Fibroblast of skin of left quadriceps (primary cell): ENCODE results near the gene RER1.

ENCODE experiments used
- DNase-seq, 2 experiments: peaks; one replicate each; pipeline ENCODE4 v3.0.0-alpha.2; 2013; ENCODE audit warnings: low read depth in 2 of 2

Gene RER1

GRCh38 chr1:2445162-2445822 is 53.7 kb downstream of the RER1 start:
- no peak for DNase-seq

- no peak for DNase-seq
These were observed 54.2 kb downstream of the RER1 start for GRCh38 chr1:2445823-2446215.

- no peak for DNase-seq
These were observed 54.8 kb downstream of the RER1 start for GRCh38 chr1:2446394-2446793.

DNA sequence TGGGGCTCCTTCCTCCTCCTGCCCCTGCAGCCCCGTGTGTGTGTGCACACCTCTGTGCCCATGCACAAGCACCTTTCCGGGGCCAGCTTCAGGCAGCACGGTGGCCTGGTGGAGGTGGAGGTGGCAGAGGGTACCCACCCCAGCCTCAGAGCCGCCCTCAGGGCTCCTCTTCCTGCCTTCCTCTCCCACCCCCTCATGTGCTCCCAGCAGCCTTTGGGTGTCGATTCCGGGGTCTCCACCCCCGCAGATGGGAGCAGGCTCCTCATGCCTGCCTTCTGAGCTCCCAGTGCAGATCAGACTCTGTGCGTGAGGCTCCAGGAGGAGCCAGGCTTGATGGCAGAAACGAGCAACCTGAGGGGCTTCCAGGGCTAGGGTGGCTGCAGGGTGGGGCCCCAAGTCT is 55.2 kb downstream of the RER1 start:
- no peak for DNase-seq

DNA sequence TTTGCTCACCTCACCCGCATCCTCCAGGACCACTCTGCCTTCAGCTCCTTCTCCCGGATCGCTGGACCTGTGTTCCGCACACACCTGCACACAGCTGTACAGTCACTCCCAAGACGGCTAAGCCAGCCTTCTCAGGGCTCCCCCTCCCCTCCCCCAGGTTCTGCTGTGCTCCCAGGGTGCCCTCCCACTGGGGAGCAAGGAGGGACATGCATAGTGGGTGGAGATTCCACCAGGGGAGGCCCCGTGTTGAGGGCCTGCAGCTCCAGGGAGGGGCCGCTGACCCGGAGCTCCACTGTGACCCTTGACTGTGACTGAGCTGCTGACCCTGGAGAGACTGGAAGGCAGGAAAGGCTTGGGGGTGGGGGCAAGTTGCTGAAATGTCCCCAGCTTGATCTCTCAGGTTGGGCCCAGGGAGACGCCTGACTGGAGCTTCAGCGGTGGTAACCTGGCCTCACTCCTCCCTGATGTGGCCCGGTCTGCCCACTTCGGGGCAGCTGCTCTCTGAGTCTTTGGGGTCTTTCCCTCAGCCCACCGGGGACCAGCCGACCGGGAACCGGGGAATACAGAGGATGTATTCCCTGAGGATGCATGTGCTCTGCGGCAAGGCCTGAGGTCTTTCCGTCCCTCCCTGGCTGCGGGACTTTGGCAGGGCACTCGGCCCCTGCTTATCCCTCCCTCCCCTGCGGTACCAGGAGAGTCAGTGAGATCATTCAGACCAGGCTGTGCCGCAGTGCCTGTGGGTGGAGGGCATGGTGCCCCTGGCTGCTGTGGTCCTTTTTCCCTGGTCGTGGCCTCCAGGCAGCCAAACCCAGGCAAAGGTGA is 55.8 kb downstream of the RER1 start:
- DNase-seq: no peak

GRCh38 chr1:2448098-2448445 is 56.4 kb downstream of the RER1 start:
- no peak for DNase-seq

- DNase-seq: no peak
These were observed 58.2 kb downstream of the RER1 start for GRCh38 chr1:2449636-2450454.

DNA sequence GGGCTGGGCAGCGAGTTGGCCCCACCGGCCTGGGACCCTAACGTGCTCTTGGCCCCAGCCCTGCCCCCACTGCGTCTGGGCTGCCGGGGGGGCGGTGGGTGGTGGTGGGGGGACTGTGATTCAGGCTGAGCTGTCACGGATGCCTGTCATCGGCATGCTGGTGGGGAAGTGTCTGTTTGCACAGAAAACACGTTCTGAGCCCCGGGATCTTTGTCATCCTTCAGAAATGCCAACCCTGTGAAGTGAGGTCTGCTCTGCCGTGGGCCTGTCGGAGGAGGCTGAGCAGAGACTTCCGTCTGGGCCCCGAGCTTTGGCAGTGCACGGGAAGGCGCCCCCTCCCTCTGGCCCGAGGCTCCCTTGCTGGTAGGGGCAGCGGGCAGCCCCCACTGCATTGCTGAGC is 60.1 kb downstream of the RER1 start:
- peak; percentile 75 to 82 for DNase-seq

DNA sequence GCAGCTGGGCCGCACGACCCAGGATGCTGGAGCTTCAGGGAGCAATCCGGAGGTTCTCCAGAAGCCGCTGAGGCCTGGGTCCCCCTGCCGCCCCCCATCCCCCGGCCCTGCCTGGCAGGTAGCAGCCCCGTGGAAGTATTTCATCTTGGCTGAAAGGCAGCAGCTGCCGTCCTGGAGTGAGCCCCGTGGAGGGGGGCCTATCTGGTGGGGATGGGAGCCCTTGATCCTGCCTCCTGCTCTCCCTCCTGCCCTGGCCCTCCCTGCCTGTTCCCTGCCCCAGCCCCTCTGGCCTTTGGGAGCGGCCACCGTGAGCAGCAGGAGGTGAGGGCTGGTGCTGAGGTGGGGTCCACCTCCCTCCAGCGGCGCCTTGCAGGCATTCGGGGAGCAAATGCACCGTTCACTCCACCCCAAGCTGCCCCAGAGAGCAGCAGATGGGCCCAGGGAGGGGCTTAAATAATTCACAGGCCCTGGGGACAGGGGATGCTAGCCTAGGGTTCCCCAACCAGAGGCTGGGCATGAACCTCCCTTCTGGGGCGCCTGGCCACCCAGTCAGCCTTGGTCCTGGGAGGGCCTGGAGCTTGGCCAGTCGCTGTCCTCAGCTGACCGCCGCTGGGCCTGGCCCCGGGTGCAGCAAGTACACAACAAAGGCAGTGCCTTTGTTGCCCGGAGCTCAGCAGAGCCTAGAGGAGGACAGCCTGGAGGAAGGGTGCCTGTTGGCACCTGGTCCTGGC is 60.7 kb downstream of the RER1 start:
- no peak for DNase-seq

- no peak for DNase-seq
These were observed 61.3 kb downstream of the RER1 start for GRCh38 chr1:2452932-2453315.

GRCh38 chr1:2454227-2454626 is 62.6 kb downstream of the RER1 start:
- DNase-seq: no peak
